GM12875 (cell line): Measurements from ENCODE around the gene ADAP1.
"Not testable (repeated sequence)": the region's sequence is repeated elsewhere in the genome, so short reads cannot be mapped to it uniquely, and the experiment has no call there.

Experiments used
- H3K4me3 ChIP-seq: one replicate; pipeline ENCODE4 v1.5.1; 2011; ENCODE audit warnings: low read depth, low read length, control low read depth
- TF ChIP-seq, protein P1 (sequence below): IDR thresholded peaks from 2 replicates; pipeline ENCODE4 v1.5.1; 2011; ENCODE audit warnings: low read depth, mild to moderate bottlenecking, control low read depth, inconsistent platforms, low read length, moderate library complexity, borderline replicate concordance; ENCODE audit not compliant: insufficient read depth

The ADAP1 gene

DNA sequence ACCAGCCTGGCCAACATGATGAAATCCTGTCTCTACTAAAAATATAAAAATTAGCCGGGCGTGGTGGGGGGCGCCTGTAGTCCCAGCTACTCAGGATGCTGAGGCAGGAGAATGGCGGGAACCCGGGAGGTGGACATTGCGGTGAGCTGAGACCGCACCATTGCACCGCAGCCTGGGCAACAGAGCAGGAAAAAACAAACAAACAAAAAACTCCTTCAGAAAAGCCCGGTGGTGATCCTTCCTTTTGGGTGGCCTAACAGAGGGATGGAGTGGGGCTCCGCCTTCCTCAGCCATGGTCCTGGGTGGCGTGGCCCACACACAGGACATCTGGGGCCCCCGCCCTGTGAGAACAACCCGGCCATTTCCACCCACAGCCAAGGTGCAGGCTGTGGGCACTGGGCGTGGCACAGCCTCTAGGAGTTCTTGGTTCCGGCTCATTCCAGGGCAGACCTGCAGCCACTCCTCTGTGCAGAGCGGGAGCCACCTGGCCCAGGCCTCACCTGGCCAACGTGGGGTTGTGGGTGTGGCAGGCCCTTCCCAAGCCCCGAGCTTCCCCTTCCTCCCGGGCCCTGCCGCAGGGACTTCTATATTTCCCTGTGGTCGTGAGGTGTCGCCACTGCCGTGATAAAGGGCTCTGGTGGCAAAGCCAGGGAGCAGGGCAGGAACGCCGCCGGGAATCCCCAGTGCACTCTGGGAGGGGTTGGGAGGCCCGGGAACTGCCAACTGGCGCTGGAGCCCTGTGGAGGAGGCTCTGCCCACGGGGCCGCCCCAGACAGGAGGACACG, 40.6 kb downstream of the ADAP1 start:
- TF ChIP-seq, protein P1, sequence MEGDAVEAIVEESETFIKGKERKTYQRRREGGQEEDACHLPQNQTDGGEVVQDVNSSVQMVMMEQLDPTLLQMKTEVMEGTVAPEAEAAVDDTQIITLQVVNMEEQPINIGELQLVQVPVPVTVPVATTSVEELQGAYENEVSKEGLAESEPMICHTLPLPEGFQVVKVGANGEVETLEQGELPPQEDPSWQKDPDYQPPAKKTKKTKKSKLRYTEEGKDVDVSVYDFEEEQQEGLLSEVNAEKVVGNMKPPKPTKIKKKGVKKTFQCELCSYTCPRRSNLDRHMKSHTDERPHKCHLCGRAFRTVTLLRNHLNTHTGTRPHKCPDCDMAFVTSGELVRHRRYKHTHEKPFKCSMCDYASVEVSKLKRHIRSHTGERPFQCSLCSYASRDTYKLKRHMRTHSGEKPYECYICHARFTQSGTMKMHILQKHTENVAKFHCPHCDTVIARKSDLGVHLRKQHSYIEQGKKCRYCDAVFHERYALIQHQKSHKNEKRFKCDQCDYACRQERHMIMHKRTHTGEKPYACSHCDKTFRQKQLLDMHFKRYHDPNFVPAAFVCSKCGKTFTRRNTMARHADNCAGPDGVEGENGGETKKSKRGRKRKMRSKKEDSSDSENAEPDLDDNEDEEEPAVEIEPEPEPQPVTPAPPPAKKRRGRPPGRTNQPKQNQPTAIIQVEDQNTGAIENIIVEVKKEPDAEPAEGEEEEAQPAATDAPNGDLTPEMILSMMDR: no peak
- no peak overlapping the region for H3K4me3 ChIP-seq

- TF ChIP-seq, protein P1: no peak
- H3K4me3 ChIP-seq: no peak overlapping the region
These were observed 42.5 kb downstream of the ADAP1 start for GRCh38 chr7:911791-912480.

DNA sequence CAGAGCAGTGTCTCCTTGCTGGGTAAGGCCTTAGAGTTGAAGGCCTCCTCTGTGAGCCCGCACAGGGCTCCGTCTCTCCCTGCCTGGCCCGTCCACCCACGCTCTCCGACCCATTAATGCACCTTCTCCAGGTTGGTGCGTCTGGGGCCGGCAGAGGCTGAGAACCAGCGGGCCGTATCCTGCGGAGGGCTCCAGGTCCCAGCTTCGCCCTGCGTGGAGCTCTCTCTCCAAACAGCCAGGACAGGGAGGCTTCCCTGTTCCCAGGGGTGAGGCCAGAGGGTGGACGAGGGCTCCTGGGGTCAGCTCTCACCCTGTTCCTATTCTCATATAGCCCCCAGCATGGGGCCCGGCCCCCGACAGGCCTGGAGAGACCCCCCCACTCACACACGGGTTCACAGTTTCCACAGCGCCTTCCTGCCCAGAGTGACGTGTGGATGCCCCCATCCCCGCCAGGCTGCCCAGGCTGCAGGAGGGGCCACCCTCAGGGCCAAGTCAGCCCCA, 43.5 kb downstream of the ADAP1 start:
- TF ChIP-seq, protein P1: no peak
- H3K4me3 ChIP-seq: no peak overlapping the region

DNA sequence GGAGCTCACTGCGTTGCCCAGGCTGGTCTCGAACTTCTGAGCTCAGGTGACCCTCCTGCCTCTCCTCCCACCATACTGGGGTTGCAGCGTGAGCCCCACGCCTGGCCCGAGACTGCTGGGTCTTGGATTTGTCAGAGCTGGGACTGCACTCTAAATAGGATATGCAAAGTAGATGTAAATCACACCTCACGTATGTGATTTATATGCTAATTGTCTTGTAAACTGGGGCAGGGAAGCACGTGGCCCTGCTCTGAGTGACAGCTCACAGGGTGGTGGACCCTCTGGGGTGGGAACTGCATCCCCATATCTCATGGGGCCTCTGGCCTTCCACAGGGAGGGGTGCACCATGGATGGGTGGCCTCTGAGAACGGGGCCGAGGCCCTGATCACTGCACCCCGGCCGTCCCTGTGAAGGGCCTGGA, 44.0 kb downstream of the ADAP1 start:
- TF ChIP-seq, protein P1: no peak

GRCh38 chr7:909358-910329, 44.8 kb downstream of the ADAP1 start:
- TF ChIP-seq, protein P1: no peak
- H3K4me3 ChIP-seq: no peak overlapping the region

More for the DNA sequence above, 44.0 kb downstream of the ADAP1 start:
- no peak overlapping the region for H3K4me3 ChIP-seq

DNA sequence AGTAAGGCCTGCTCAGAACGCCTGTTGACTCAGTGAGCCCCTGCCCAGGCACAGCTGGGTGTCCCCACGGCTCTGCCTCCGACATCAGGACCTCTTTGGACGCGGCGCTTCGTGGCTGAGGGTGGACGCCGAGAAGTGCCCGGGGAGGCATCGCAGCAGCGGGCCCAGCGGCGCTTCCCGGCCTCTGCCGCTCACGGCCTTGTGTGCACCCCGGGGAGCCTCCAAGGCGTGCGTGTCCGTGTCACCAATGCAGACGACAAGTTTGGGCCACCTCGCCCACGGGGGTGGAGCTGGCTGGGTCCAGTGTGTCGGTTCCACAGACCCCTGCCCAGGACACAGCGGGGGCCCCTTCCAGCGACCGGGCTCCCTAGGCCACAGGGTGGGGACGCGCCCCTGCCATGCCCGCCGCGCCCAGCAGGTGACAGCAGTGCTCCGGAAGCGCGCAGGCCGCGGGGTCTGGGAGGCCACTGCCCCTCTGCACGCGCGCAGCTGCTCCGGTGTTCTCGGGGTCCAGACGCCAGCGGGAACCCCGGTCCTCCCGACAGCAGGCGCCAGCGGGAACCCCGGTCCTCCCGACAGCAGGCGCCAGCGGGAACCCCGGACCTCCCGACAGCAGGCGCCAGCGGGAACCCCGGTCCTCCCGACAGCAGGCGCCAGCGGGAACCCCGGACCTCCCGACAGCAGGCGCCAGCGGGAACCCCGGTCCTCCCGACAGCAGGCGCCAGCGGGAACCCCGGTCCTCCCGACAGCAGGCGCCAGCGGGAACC, 45.7 kb downstream of the ADAP1 start:
- TF ChIP-seq, protein P1: peak; percentile 87
- H3K4me3 ChIP-seq: not testable (repeated sequence)
